HAP-1 (cell line): ENCODE results near the gene WDR27.

Source experiments
- DNase-seq, 2 experiments: peaks; one replicate each; pipeline ENCODE4 v3.0.0-alpha.2; 2016 to 2020; ENCODE audit warnings: low spot score in 2 of 2
- H3K27me3 ChIP-seq: fragments of 250-450 bp; sonication (Bioruptor Pico); 2 replicates; pipeline ENCODE4 v1.5.1; 2020; ENCODE audit warnings: low read depth, mild to moderate bottlenecking, moderate library complexity
- H3K36me3 ChIP-seq: fragments of 250-450 bp; sonication (Bioruptor Pico); replicated peaks from 2 replicates; pipeline ENCODE4 v1.5.1; 2020; ENCODE audit warnings: mild to moderate bottlenecking
- H3K4me1 ChIP-seq: fragments of 250-450 bp; sonication (Bioruptor Pico); 2 replicates; pipeline ENCODE4 v1.5.1; 2020; ENCODE audit warnings: mild to moderate bottlenecking
- H3K4me3 ChIP-seq: fragments of 250-450 bp; sonication (Bioruptor Pico); 2 replicates; pipeline ENCODE4 v1.5.1; 2020; ENCODE audit warnings: mild to moderate bottlenecking, moderate library complexity
- H3K9me3 ChIP-seq: fragments of 250-450 bp; sonication (Bioruptor Pico); 2 replicates; pipeline ENCODE4 v1.5.1; 2020; ENCODE audit warnings: mild to moderate bottlenecking, moderate library complexity
- in situ Hi-C: fragments of 300-500 bp; cut with MboI; formaldehyde crosslinking; loops from 3 replicates; pipeline ENCODE4 v1.14.3; 2020; ENCODE audit warnings: low sequenced_read_pairs, inconsistent platforms, mixed read lengths

The WDR27 gene

DNA sequence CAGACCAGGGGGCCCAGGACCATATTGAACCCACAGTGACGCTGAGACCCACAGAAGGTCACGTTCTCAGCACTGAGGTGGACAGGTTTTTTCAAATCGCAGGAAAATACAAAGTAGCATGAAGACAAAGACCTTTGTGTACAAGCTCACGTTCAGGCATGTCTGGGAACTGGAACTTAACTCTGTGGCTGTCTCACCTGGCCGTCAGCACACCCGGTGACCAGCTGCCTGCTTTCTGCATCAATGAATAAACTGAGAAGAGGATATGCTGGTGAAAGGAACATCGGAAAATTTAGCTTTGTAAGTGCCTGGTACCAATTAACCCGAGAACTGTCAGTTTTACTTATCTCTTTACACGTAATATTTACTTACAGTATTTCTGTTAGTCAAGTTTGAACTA, 36.5 kb downstream of the WDR27 start:
- no peak for DNase-seq
- Histone ChIP-seq H3K9me3 (no peaks in the 10 kb centered on the region), H3K4me1 (no peaks in the 10 kb centered on the region), H3K36me3 (peaks cover 23% of the 10 kb centered on the region), H3K4me3 (no peak overlapping the region), H3K27me3 (no peaks in the 10 kb centered on the region)
- in situ Hi-C loops, result no loop called here

DNA sequence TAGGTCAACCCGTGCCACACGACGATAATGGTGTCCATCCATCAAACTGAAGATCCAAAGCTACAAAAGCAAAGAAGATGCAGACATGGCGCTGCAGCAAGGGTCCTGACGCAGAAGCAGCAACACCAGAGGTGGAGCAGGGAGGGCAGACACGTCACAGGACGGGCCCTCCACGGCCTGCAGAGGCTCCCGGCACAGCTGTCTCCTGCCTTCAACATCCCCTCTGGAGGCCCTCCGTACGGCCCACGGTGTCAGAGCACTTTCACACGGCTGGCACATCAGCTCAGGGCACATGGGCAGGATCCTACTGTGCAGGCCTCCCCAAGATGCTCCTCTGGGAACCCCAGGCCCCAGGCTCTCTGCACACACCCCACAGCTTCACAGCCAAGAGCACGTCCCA, 37.6 kb downstream of the WDR27 start:
- DNase-seq, result no peak
- Histone ChIP-seq H3K27me3 (no peaks in the 10 kb centered on the region), H3K4me3 (no peak overlapping the region), H3K36me3 (peaks cover 23% of the 10 kb centered on the region), H3K4me1 (no peaks in the 10 kb centered on the region), H3K9me3 (no peaks in the 10 kb centered on the region)
- in situ Hi-C loops, result no loop called here

DNA sequence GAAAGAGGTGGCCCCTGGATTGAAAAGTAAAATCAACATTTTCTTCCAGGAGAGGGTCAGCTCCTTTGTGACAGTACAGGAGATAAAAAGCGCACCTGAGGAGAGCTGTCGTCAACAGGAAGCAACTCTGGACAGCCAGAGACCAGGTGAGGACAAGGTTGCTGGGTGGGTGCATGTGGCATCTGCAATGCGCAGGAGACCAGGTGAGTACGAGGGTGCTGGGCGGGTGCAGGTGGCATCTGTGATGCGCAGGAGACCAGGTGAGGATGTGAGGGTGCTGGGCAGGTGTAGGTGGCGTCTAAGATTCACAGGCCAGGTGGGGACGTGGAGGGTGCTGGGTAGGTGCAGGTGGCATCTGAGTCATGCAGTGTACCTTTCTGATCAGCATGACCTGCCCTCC, 38.4 kb downstream of the WDR27 start:
- peaks cover 20% of the 10 kb centered on the region for H3K36me3 ChIP-seq
- H3K4me1 ChIP-seq, result no peaks in the 10 kb centered on the region
- no peak for DNase-seq
- no peaks in the 10 kb centered on the region for H3K27me3 ChIP-seq
- no peaks in the 10 kb centered on the region for H3K9me3 ChIP-seq
- in situ Hi-C loops, result no loop called here
- no peak overlapping the region for H3K4me3 ChIP-seq

DNA sequence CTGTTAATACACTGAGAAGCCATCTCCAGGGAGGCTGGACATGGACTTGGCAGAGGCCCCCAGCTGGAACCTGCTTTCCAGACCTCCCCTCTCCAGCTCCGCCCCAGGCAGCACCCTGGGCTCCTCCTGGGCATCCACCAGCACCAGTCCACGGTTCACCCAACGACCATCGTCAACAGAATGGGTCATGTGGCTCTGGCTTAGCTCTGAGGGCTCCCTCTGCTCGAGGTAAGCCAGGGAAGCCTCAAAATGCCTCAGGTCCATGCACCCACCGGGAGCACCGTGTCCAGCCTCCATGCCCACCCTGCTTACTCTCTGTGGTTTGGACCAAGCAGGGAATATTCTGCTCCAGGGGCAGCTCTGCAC, 40.5 kb downstream of the WDR27 start:
- Histone ChIP-seq H3K4me3 (no peak overlapping the region), H3K4me1 (no peaks in the 10 kb centered on the region), H3K27me3 (no peaks in the 10 kb centered on the region), H3K9me3 (no peaks in the 10 kb centered on the region), H3K36me3 (peaks cover 11% of the 10 kb centered on the region)
- in situ Hi-C loops, result no loop called here
- no peak for DNase-seq

DNA sequence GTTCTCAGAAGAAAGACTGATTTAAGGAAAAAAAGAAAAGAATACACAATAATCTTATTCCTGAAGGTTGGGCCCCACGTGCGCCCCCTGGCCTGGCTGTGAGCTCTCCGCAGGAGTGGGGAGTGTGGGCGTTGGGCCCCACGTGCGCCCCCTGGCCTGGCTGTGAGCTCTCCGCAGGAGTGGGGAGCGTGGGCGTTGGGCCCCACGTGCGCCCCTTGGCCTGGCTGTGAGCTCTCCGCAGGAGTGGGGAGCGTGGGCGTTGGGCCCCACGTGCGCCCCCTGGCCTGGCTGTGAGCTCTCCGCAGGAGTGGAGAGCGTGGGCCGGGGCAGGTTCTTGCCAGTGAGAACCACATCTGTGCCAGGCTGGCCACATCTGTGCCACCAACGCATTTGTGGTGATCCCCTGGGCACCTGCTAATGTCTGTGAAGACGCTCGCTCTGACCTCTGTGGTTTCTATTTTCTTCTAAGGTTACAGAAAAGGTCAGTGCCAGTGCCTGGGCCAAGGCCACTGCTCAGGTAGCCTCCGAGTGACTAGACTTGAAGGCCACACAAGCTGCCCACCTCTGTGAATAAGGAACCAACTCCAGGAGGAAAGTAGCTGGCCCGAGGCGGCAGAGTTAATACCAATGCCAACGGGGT, 41.0 kb downstream of the WDR27 start:
- DNase-seq, result no peak
- Histone ChIP-seq H3K4me1 (no peaks in the 10 kb centered on the region), H3K9me3 (no peaks in the 10 kb centered on the region), H3K4me3 (no peak overlapping the region), H3K27me3 (no peaks in the 10 kb centered on the region), H3K36me3 (peaks cover 10% of the 10 kb centered on the region)
- in situ Hi-C loops, result no loop called here

DNA sequence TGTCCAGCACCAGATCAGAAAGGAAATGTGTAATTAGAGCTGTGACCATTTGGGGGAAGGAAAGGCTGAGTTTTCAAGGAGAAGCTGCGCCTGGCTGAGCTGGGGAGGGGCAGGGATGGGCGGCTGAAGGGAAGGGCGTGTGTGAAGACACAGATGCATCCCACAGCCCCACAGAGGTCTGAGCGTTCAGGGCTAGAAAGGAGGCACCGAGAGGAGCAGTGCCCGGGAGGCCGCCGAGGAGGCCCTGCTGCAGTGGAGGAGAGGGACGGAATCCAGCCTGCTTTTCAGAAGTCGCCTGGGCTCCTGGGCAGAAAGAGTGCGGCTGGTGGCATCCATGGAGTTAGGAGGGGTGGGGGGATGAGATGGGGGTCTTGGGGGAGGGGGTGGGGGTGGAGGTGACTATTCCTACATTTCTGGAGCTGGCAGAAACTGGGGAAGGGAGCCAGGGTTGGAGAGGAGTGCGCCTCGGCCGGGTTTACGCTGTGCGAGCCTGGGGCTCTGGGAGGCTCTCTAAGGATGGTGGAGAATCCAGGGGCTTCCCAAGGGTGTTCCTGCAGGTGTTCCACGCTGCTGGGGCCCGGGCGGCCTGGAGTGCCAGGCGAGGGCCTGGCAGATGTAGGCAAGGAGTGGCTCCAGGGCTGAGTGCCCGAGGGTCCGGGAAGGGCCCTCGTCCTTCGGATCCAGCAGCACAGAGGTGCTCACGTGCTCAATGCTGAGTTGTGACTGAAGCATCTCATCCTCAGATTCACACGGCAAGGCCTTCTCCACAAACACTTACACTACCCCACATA, 41.8 kb downstream of the WDR27 start:
- peaks cover 11% of the 10 kb centered on the region for H3K36me3 ChIP-seq
- no peak for DNase-seq
- no peaks in the 10 kb centered on the region for H3K4me1 ChIP-seq
- H3K27me3 ChIP-seq, result no peaks in the 10 kb centered on the region
- in situ Hi-C loops, result no loop called here
- no peaks in the 10 kb centered on the region for H3K9me3 ChIP-seq
- H3K4me3 ChIP-seq, result no peak overlapping the region

DNA sequence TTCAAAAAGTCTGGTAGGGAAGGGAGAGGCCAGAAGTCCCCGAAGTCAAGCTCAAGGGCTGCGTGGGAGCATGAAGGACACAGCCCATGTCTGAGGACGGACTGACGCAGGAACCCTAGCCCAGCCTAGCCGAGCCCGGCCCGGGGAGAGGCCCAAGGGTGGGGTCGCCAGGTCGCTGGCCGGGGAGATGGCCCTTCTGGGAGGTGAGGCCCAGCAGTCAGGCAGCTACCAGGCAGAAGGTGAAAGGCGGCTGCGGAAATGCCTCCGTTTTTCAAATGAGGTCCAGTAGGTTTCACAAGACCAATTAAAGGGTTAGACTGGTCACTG, 44.6 kb downstream of the WDR27 start:
- no peak for DNase-seq
- H3K4me1 ChIP-seq, result no peaks in the 10 kb centered on the region
- in situ Hi-C loops, result no loop called here
- peaks cover 14% of the 10 kb centered on the region for H3K36me3 ChIP-seq
- no peaks in the 10 kb centered on the region for H3K27me3 ChIP-seq
- no peak overlapping the region for H3K4me3 ChIP-seq
- no peaks in the 10 kb centered on the region for H3K9me3 ChIP-seq

DNA sequence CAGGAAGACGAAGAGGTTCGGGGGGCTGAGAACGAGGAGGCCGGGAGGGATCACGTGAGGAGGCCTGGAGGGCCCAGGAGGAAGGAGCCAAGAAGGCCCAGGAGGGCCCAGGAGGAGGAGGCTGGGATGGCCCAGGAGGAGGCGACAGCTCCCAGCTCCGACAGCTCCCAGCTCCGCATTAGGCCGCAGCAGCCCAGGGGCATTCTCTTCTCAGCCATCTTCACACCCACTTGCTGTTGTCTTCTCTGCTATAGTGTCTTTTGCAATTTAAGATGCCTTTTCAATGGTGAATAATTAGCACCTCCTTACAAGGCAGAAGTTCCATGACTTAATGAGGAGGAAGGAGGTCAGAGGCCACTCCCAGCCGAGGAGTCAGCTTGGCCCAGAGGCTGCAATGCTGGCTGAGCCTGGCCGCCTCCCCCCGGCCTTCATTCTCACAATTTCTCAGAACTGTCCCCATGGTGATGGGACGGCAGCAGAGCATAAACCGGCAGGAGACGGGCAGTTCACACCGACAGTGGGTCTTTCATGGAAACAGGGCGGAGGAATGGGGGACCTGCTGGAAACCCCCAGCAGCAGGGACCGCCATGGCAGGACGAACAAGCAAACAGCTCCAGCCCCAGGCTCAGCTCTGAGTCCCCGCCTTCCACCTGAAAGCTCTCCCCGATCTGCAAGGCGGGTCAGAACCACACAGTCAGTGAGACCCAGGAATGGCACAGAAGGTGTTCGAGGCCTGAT, 45.1 kb downstream of the WDR27 start:
- H3K36me3 ChIP-seq, result peaks cover 16% of the 10 kb centered on the region
- no peak for DNase-seq
- no peaks in the 10 kb centered on the region for H3K27me3 ChIP-seq
- no peak overlapping the region for H3K4me3 ChIP-seq
- H3K9me3 ChIP-seq, result no peaks in the 10 kb centered on the region
- H3K4me1 ChIP-seq, result no peaks in the 10 kb centered on the region
- in situ Hi-C loops, result no loop called here

DNA sequence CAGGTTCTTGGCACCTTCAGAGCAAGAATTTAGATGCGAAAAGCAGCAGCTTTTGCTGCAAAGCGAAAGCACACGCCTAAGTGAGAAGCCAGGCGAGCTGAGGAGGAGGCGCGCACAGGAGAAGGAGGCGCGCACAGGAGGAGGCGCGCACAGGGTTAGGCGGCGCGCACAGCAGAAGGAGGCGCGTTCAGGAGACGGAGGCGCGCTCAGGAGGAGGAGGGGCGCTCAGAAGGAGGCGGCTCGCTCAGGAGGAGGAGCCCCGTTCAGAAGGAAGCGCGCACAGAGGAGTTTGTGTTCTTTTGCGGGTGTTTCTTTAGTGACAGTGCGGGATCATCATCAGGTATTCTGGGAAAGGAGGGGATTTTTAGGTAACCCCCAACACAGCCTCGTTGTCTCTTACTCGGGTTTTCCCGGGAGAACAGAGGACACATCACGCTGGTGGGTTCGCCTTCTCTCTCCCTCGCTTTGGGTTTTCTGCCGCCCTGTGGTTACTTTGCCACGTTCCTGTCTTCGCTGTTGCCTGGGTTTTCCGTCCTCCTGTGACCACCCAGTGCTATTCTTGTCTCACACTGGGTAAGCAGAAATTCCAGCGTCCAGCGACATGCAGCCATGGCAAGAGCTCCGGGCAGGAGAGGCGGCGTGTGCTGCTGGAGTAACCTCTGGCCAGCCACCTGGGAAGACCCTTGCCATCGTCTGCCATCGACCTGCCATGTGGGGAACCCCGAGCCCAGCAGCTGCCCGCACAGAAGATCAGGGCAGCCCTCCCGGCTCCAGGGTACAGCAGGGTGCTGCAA, 47.0 kb downstream of the WDR27 start:
- no peaks in the 10 kb centered on the region for H3K4me1 ChIP-seq
- in situ Hi-C loops, result no loop called here
- H3K9me3 ChIP-seq, result no peaks in the 10 kb centered on the region
- DNase-seq, result no peak
- no peak overlapping the region for H3K4me3 ChIP-seq
- no peaks in the 10 kb centered on the region for H3K27me3 ChIP-seq
- H3K36me3 ChIP-seq, result peaks cover 16% of the 10 kb centered on the region

DNA sequence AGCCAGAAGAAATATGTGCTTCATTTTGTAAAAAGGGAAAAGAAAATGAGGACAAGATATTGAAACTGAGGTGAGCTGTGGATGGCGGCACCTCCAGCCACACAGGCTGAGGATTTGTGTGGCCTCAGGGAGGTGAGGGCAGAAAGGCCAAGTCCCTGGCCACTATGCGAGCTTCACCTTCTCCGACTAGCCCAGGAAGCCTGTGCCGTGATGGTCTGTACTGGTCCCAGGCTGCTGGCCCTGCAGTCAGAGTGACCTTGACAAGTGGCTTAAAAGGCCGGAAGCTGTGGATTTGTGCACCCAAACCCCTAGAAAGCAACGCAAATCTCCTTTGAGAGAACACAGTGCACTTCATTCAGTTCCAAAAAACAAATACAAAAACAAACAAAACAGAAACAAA, 48.1 kb downstream of the WDR27 start:
- Histone ChIP-seq H3K36me3 (peaks cover 16% of the 10 kb centered on the region; the same call in 1 of the 2 replicates), H3K27me3 (no peaks in the 10 kb centered on the region), H3K9me3 (no peaks in the 10 kb centered on the region), H3K4me3 (no peak overlapping the region), H3K4me1 (no peaks in the 10 kb centered on the region)
- no peak for DNase-seq
- in situ Hi-C loops, result no loop called here

DNA sequence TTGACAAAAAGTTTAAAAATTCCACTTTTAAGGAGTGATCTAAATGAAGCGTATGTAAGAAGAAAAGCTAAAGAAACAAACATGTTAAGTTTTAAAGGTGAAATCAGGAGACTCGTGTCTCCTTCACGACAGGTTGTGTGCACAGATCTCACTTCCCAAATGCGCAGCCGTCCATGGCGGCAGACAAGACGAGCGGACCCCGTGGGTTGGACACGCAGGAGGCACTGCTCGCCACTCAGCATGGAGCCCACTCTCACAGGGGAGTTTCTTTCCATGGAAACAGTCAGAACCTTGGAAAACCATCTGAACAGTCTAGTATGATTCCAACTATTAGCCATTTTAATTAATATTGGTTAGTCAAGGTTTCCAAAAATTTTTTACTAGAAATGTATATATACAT, 48.9 kb downstream of the WDR27 start:
- Histone ChIP-seq H3K36me3 (peaks cover 16% of the 10 kb centered on the region; the same call in 1 of the 2 replicates), H3K27me3 (no peaks in the 10 kb centered on the region), H3K4me3 (no peak overlapping the region), H3K9me3 (no peaks in the 10 kb centered on the region), H3K4me1 (no peaks in the 10 kb centered on the region)
- in situ Hi-C loops, result no loop called here
- DNase-seq, result no peak

DNA sequence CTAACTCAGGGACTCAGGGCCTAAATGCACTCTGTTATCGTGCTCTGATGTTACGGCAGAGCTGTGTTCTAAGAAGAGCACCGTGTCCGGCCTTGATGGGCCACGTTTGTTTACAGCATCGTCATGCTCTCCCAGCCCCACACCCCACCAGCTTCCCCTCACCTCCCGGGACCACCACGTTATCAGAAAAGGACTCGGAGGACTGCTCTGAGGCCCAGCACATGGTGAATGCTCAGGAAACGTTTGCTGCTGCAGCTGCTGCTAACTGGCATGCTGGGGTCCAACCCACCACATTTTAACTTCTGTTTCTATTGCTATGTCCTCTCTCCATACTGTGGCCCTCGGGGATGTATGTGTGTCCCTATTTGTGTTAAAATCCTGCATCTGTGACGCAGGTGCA, 50.3 kb downstream of the WDR27 start:
- H3K4me1 ChIP-seq, result no peaks in the 10 kb centered on the region
- DNase-seq, result no peak
- peaks cover 16% of the 10 kb centered on the region; the same call in 1 of the 2 replicates for H3K36me3 ChIP-seq
- no peaks in the 10 kb centered on the region for H3K27me3 ChIP-seq
- no peaks in the 10 kb centered on the region for H3K9me3 ChIP-seq
- in situ Hi-C loops, result no loop called here
- H3K4me3 ChIP-seq, result no peak overlapping the region

DNA sequence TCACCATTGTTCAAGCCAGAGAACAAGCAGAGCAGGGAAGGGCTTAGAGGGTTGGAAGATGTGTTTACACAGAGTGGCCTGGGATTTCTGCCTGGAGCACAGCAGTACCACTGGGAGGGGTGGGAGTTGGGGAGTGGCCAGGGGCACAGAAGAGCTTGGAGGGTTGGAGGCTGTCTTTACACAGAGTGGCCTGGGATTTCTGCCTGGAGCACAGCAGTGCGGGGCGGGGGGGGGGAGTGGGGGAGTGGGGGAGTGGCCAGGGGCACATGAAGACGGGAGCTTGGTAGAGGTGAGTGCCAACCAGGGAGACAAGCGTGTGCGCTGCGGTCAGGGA, 50.9 kb downstream of the WDR27 start:
- in situ Hi-C loops, result no loop called here
- no peak for DNase-seq
- no peaks in the 10 kb centered on the region for H3K4me1 ChIP-seq
- no peak overlapping the region for H3K4me3 ChIP-seq
- H3K36me3 ChIP-seq, result peaks cover 11% of the 10 kb centered on the region; the same call in 1 of the 2 replicates
- H3K27me3 ChIP-seq, result no peaks in the 10 kb centered on the region
- H3K9me3 ChIP-seq, result no peaks in the 10 kb centered on the region
